HG02571 (cell line): ENCODE data around the gene DNAH8.
"Not testable (repeated sequence)": the region's sequence is repeated elsewhere in the genome, so short reads cannot be mapped to it uniquely, and the experiment has no call there.

Experiments used
- ATAC-seq: cut with Tn5 transposase; IDR thresholded peaks from one replicate; pipeline ENCODE4 v1.9.1; 2021; ENCODE audit warnings: mild to moderate bottlenecking, moderate library complexity; ENCODE audit not compliant: unreplicated experiment

The DNAH8 gene

GRCh38 chr6:38827024-38827423 lies 111.9 kb downstream of the DNAH8 start:
- ATAC-seq: no peak

GRCh38 chr6:38831865-38832264 lies 116.8 kb downstream of the DNAH8 start:
- no peak for ATAC-seq

GRCh38 chr6:38833320-38833719 lies 118.2 kb downstream of the DNAH8 start:
- no peak for ATAC-seq

GRCh38 chr6:38836585-38836984 lies 121.5 kb downstream of the DNAH8 start:
- ATAC-seq: no peak

- ATAC-seq: no peak
Observed at GRCh38 chr6:38837101-38837500, 122.0 kb downstream of the DNAH8 start.

- ATAC-seq: no peak
Observed at GRCh38 chr6:38843798-38844197, 128.7 kb downstream of the DNAH8 start.

- no peak for ATAC-seq
Observed at GRCh38 chr6:38845931-38846330, 130.8 kb downstream of the DNAH8 start.

GRCh38 chr6:38846361-38846760 lies 131.2 kb downstream of the DNAH8 start:
- no peak for ATAC-seq

GRCh38 chr6:38846844-38847243 lies 131.7 kb downstream of the DNAH8 start:
- ATAC-seq: no peak

GRCh38 chr6:38847497-38847896 lies 132.4 kb downstream of the DNAH8 start:
- no peak for ATAC-seq

GRCh38 chr6:38848760-38849159 lies 133.6 kb downstream of the DNAH8 start:
- no peak for ATAC-seq

- ATAC-seq: no peak
Observed at GRCh38 chr6:38852215-38852614, 137.1 kb downstream of the DNAH8 start.

GRCh38 chr6:38853236-38853635 lies 138.1 kb downstream of the DNAH8 start:
- ATAC-seq: no peak

GRCh38 chr6:38856492-38856891 lies 141.4 kb downstream of the DNAH8 start:
- ATAC-seq: no peak

GRCh38 chr6:38857815-38858214 lies 142.7 kb downstream of the DNAH8 start:
- no peak for ATAC-seq

GRCh38 chr6:38860041-38860440 lies 144.9 kb downstream of the DNAH8 start:
- no peak for ATAC-seq

- no peak for ATAC-seq
Observed at GRCh38 chr6:38861926-38862401, 146.9 kb downstream of the DNAH8 start.

GRCh38 chr6:38865521-38866174 lies 150.5 kb downstream of the DNAH8 start:
- no peak for ATAC-seq

- no peak for ATAC-seq
Observed at GRCh38 chr6:38867726-38868125, 152.6 kb downstream of the DNAH8 start.

- no peak for ATAC-seq
Observed at GRCh38 chr6:38871741-38872568, 156.8 kb downstream of the DNAH8 start.

GRCh38 chr6:38873001-38873400 lies 157.9 kb downstream of the DNAH8 start:
- no peak for ATAC-seq

- ATAC-seq: not testable (repeated sequence)
Observed at GRCh38 chr6:38873816-38874215, 158.7 kb downstream of the DNAH8 start.
